Hematopoietic multipotent progenitor cell treated with erythropoietin and hydrocortisone succinate and interleukin-3 and kit ligand, for 17 days (in vitro differentiated cells): ENCODE measurements around the gene AKIRIN1.
"Not testable (repeated sequence)": the region's sequence is repeated elsewhere in the genome, so short reads cannot be mapped to it uniquely, and the experiment has no call there.

Experiments used
- DNase-seq: peaks from one replicate; pipeline ENCODE4 v3.0.0-alpha.2; 2015; ENCODE audit warnings: low spot score

Gene AKIRIN1

DNA sequence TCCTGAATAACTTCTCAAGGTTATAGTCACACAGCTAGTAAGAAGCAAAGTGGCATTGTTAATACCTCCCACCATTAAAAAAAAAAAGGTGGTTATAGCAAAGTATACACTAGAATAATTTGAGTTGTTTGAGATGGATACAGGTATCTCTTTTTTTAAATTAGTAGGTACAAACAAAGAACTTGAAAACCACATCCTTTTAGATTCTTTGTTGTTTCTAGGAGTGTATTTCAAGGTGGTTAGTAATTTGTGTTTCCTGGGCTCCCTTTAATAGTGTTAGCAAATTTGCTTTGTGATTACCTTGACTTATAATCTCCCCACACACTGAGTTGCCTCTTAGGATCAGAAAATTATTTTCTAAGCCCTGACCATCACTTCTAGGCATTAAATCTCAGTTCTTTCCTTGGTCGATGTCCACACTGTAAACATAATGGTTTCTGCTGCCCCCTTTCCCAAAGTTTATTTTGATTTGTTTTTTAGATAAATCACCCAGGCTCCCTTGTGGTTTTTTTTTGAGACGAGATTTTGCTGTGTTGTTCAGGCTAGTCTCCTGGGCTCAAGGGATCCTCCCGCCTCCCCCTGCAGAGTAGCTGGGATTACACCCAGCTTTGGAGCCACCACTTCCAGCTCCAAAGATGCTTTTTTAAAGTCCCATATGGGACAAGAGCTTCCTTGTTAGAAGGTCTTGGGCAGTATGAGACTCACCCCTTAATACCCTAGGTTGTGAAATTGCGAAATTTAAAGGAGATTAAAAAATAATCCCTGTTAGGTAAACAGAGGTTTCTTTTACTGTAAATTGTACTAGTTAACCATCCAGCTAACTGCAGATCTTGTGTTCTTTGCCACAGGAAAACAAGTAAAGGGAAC lies 6.2 kb downstream of the AKIRIN1 start:
- DNase-seq = no peak

DNA sequence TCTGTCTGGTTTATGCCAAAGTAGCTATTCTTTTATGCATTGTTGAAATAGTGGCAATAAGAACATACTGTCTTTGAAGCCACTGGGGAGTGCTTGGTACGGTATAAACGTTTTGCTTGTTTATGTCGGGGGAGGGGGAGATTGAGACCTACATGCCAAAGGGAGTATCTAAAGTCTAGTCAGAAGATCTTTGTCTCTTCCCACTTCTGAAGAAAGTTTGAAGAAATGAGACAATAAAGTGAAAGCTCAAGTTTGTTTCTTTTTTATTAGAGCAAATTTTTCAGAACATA lies 6.8 kb downstream of the AKIRIN1 start:
- DNase-seq = no peak

DNA sequence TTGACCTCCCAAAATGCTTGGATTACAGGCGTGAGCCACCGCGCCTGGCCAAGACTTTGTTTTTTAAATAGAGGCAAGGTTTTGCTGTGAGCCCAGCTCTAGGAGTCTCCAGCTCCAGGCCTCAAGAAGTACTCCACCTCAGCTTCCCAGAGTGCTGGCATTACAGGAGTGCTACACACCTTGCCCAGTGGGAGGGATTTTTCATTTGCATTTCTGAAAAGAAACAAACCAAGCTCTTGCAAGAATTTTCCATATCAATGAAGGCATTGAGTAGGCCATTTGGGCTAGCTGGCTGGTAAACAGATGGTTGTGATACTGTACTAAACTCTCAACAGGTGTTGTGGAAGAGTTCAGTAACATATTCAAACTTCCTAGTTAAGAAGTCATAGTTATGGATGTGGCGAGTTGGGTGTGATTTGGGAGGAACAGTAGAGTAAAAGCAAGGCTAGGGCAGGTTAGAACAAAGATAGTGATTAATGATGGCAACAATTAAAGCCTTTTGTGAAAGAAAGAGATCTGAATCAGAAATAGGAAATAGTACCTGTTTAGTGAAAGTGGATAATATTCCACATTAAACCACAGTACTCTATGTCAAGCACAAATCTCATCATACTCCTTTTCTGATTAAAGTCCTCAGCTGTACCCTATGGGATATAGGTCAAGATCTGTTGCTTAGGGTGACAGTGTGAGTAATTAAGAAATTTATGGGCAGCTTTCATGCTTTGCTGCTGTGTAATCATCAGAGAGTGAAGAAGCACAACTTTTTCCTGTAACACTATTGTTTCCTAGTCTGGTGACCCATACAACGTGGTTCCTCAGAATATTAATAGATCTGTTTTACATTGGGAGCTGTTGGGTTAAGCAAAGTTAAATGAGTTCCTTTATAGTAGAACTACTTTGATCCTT lies 10.7 kb downstream of the AKIRIN1 start:
- no peak for DNase-seq

DNA sequence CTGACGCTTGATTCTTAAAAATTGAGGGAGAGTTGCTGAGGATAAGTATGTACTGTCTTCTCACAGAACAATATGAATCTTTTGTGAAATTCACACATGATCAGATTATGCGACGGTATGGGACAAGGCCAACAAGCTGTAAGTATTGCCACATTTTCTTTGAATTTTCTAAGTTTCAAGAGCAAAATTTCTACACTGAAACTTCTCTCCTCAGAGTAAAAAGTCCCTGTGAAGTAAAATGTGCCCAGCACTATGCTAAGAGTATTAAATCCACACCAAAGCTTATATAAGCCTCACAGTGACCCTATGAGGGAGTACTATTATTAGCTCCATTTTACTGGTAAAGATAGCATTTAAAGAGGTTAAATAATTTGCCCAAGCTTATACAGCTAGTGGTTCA lies 12.2 kb downstream of the AKIRIN1 start:
- no peak for DNase-seq

DNA sequence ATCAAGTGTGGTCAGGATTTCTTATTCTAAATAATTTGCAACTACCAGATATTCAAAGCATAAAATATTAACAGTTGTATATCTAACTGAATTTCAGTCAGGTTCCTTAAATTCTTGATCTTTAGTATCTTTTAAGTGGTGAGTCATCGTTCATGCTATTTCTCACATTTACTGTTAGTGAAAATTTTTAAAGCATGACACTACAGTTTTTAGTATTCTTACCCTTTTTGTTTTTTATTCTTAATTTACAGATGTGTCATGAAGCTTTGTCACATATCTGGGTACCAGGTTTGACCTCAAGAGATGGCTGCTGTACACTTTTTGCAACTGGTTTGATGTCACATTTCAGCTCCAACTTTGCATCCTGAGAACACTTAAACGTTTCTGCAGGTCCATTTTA lies 12.7 kb downstream of the AKIRIN1 start:
- DNase-seq = no peak

DNA sequence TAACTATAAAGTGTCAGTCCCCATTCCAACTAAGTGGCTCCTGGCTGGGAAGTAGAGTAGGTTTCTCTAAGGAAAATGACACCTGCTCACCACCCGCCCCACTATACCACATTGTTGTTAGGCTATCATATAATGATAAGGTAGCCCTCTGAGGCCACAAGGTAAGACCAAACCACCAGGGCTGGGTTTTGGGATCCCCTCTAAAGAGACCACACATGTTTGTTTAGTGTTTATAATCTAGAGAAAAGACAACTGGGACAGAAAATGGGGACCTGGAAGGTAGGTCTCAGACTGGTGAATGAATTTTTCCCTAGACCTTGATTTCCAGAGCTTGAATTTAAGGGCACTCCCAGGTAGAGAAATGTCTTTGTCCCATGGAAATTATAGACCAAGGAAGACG lies 15.2 kb downstream of the AKIRIN1 start:
- DNase-seq = no peak

DNA sequence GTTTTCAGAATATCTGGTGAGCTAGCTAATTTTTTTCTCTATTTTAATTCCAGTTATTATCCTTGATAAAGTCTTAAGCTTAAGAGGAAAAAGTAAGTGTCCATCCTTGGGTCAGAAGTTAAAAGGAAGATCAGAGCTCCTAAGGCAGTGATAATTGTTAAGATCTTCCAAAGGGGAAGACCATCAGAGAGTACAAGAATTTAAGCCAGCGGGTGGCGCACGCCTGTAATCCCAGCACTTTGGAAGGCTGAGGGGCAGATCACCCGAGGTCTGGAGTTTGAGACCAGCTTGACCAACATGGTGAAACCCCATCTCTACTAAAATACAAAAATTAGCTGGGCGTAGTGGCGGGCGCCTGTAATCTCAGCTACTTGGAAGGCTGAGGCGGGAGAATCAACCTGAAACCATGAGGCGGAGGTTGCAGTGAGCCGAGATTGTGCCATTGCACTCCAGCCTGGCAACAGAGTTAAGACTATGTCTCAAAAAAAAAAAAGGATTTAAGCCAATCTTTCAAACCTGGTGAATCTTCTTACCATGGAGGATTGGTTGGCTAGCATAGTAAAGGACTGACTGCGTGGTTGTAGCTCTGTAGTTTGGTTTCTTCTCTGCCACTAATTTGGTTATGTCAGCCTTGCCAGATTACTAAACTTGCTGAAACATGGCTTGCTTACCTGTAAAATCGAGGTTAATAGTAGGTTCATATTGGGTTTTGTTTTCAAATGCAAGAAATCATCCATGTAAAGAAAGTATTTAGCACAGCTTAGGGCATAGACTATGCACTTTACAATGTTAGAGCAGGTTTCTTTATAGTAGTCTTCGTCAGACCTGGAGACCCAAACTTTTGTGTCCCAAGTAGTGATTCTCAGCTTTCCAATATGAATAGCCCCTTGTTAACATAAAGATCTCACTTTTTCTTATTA lies 15.9 kb downstream of the AKIRIN1 start:
- DNase-seq = no peak

DNA sequence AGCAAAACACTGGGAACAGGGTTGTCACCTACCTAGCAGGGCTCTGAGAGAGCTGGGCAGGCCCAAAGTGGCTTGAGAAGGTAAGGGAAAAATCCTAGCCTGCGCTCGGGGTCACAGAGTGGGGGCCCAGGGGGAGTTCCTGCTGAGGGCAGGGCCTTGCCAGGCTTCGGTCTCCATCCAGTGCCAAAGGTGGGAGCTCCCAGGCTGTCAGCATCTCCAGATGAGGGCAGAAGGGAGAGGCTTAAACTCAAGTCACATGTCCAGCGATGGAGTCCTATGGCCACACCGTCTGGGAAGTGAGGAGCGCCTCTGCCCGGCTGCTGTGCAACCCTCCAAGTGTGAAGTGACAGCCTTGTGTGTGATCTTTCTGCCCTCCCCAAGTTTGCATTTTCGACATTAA lies 23.9 kb downstream of the AKIRIN1 start:
- not testable (repeated sequence) for DNase-seq

DNA sequence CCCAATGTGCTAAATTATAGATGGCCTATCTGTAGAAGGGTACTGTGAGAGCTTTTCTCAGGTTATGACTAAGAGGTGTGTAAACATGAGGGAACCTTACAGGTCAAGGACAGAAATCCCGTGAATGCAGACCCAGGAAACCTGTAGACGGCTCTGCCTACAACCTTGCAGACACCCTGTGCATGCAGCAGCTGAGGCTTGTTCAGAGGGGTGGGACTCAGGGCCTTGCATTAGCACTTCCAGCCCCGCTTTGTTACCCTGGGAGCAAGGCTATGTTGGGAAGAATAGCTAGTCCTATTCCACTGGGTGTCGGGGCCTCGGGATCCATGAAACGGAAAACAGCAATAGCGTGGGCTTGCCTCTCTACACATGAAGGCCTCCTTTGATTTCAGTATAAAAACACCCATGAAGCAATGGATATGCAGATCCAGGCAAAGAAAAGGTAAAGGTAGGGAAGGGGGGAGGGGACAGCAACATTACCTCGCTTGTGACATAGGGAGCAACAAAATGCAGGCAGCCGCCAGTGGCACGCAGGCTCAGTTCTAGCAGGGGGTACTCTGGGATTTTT lies 25.6 kb downstream of the AKIRIN1 start:
- DNase-seq = no peak

DNA sequence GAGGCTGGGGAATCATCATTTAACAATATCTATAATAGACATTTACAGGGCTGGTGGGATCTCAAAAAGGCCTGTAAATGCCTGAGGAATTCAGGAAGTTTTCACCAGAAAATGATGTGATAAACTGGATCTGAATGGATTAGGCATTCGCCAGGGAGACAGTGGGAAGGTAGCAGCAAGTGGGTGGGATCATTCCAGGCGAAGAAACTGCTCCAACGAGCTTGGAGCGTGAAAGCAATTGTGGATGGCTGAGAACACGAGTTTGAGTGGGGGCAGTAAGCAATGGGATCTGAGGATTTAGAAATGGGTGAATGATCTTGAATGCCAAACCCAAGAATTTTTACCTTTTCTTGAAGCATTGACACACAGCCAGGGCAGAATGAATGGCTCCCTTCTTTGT lies 26.2 kb downstream of the AKIRIN1 start:
- DNase-seq = no peak

DNA sequence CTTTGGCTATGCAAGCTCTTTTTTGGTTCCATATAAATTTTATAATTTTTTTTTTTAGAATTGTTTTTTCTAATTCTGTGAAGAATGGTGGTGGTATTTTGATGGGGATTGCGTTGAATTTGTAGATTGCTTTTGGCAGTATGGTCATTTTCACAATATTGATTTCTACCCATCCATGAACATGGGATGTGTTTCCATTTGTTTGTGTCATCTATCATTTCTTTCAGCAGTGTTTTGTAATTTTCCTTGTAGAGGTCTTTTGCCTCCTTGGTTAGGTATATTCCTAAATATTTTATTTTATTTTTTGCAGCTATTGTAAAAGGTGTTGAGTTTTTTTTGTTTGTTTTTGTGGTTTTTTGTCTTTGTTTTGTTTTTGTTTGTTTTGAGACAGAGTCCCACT lies 29.4 kb downstream of the AKIRIN1 start:
- DNase-seq = not testable (repeated sequence)

DNA sequence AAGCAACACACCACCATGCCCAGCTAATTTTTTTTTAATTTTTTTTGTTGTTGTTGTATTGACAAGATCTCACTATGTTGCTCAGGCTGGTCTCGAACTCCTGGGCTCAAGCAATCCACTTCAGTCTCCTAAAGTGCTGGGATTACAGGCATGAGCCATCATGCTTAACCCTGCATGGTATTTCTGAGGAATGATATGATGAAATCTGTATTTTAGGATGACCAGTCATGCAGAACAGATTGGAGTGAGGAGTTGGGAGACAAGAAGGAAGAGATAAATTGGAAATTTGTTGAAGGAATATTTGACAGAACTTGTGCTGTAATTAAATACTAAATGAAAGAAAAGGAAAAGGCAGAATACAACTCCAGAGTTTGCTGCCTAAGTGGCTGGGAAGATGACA lies 30.4 kb downstream of the AKIRIN1 start:
- DNase-seq = no peak

DNA sequence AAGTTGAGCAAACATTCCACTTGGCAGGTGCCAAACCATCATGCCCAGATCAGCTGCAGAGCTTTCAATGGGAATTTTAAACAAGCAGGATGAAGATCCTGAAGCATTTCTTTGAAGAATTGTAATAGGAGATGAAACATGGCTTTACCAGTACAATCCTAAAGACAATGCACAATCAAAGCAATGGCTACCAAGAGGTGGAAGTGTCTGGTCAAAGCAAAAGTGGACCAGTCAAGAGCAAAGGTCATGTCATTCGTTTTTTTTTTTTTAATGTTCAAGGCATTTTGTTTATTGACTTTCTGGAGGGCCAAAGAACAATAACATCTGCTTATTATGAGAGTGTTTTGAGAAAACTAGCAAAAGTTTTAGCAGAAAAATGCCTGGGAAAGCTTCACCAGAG lies 32.1 kb downstream of the AKIRIN1 start:
- DNase-seq = no peak

DNA sequence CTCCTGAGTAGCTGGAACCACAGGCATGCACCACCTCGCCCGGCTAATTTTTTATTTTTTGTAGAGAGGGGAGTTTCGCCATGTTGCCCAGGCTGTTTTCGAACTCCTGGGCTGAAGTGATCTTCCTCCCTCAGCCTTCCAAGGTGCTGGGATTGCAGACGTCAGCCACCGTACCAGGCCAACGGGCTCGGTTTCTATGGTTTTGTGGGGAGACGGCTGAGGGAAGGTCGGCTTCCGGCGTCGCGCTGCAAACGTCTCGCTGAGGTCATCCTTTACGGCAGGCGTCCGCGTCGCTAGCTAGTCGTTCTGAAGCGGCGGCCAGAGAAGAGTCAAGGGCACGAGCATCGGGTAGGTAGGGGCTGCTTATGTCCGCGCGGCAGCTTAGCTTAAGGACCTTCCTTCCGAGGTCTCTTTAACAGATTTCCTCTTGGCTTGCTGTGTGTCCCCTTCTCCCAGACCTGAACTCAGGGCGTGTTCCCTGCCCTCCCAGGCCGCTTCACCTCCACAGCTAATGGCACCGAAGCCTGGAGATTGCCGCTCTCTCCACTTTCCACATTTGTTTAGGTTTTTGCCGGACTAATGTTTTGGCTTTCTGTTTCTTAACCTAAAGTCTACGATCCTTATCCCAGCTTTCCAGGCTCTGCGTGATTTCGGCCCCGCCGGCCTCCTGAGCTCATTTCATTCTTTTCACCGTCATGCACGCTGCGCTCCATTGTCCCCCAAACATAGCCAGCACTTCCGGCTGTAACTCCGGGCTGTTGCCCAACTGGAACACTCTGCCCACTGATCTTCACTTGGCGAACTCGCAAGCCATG lies 35.2 kb downstream of the AKIRIN1 start, which contains the start of gene NDUFS5:
TSS of gene NDUFS5 (plus strand) at position 300 of the 815 bp plus-strand sequence. CDS start 2,375 bp downstream, outside the sequence.
- DNase-seq = peak; percentile 58

DNA sequence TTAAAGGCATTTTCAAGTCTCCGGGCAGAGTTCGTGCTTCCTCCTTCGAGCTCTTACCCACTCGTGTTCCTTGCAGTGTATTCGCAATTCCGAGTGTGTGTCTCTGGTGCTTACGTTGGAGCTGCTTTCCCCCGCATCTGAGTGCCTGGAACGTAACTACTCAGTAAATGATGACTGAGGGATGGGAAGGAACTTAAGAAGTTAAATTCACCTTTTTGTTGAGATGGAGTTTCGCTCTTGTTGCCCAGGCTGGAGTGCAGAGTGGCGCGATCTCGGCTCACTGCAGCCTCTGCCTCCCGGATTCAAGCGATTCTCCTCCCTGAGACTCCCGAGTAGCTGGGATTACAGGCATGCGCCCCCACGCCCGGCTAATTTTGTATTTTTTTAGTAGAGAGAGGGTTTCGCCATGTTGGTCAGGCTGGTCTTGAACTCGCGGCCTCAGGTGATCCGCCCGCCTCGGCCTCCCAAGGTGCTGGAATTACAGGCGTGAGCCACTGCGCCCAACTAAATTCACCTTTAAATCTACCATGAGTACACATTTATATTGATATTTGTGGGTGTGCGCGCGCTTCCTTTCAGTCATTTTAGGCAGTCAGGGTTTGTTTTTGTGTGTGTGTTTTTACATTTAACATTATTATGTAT lies 35.9 kb downstream of the AKIRIN1 start:
- peak; percentile 18 for DNase-seq

DNA sequence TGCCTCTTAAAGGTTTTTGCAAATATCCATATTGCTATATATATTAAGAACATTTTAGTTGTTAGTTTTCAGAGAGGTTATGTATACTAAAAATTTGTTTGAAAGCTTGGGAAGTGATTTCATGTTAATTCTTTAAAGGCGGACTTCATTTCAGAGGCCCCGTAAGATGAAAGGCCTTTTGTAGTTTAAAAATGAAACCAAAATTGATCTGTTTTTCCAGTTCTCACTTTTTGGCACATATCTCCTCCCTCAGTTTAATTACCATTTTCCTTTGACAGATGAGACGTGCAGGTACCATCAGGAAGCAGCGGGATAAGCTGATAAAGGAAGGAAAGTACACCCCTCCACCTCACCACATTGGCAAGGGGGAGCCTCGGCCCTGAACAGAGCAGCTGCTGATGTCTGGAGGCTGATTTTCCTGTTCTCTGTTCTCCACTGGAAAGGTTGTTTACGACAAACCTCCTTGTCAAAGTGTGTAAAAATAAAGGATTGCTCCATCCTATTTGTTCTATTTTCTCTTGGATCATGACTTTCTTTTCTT lies 43.1 kb downstream of the AKIRIN1 start:
- DNase-seq = no peak

DNA sequence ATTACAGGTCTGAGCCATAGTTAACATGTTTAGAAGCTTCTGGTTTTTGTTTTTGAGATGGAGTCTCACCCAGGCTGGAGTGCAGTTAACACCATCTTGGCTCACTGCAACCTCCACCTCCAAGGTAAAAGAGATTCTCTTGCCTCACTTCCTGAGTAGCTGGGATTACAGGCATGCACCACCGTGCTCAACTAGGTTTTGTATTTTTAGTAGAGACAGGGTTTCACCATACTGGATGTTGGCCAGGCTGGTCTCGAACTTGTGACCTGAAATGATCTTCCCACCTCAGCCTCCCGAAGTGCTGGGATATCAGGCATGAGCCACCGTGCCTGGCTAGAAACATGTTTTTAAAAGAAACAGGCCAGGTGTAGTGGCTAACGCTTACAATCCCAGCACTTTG lies 45.6 kb downstream of the AKIRIN1 start:
- DNase-seq = no peak

DNA sequence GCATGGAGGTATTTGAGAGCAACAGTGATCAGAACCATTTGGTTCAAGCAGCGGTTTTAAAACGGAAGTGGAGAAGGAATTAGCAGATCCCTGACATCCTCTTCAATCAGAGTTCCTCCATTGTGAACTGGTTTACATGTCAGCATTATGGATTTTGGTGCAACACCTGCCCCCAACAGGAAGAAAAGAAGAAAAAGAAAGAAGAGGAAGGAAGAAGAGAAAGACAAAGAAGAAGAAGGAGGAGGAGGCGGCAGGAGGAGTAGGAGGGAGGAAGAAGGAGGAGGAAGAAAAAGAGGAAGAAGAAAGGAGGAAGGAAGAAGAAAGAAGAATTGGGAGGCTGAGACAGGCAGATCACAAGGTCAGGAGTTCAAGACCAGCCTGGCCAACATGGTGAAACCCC lies 52.4 kb downstream of the AKIRIN1 start:
- DNase-seq = no peak

DNA sequence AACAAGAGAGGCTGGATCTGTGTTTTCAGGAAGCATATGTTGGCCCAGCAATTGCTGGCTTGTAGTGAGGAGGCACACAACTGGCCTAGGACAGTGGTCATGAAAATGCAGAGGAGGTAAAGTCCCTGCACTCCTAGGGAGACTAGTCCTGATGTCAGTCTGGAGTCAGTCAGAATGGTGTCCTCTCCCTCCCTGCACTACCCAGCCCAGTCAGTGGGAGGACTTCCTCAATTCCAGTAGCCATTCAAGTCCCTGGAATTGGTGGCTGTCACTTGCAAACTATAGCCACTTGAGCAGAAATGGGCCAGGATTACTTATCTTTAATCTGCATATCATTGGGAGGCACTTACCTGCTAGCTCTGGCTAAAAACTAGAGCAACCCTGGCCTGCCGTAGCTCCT lies 53.7 kb downstream of the AKIRIN1 start:
- DNase-seq = no peak

DNA sequence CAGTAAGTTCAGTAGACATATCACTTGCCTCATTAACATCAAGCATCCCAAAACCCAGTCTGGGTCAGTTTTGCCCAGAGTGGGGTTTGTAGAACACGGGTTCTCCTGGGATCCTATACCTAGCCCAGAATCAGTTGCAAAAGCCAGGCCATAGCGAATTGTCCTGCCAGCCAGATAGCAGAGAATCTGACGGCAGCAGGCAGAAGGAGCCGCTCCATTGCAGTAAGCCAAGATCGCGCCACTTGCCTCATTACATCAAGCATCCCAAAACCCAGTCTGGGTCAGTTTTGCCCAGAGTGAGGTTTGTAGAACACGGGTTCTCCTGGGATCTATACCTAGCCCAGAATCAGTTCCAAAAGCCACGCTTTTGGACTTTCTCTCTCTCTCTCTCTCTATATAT lies 54.2 kb downstream of the AKIRIN1 start:
- no peak for DNase-seq
